ENCODE results near the gene ARHGAP19. TPM values are rescaled to one million over a fixed set of nuclear protein-coding genes. Genes with fewer than 3 reads are reported as not detected.

ARHGAP19 gene, protein sequence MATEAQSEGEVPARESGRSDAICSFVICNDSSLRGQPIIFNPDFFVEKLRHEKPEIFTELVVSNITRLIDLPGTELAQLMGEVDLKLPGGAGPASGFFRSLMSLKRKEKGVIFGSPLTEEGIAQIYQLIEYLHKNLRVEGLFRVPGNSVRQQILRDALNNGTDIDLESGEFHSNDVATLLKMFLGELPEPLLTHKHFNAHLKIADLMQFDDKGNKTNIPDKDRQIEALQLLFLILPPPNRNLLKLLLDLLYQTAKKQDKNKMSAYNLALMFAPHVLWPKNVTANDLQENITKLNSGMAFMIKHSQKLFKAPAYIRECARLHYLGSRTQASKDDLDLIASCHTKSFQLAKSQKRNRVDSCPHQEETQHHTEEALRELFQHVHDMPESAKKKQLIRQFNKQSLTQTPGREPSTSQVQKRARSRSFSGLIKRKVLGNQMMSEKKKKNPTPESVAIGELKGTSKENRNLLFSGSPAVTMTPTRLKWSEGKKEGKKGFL
- 32.1 and 33.4 TPM in 2 replicates for total RNA-seq (2021; fragmentation: NEBNext Ultra II Directional; extraction: Animal tissue kit (Norgen Biotek cat#: 25700))
- polyA plus RNA-seq (2011; rRNA removed), result 9.5 and 13.3 TPM in 2 replicates
- 19.2 TPM for polyA plus RNA-seq (2011; cell fraction: cytosol; rRNA removed)
- polyA plus RNA-seq (2011; cell fraction: nucleus; rRNA removed), result 9.8 TPM
- 16.8 to 21.9 TPM (median 18.8 TPM) in 4 replicates for polyA plus RNA-seq (2012, experiment 1 of 2)
- polyA plus RNA-seq (2012, experiment 2 of 2), result 2.7 TPM
- polyA plus RNA-seq (2013, experiment 1 of 2), result 15.0 TPM
- 17.4 TPM for polyA plus RNA-seq (2013, experiment 2 of 2)
- 20.2 and 23.3 TPM in 2 replicates for polyA minus RNA-seq (2011; rRNA and poly(A)+ RNA removed)
- 16.4 TPM for polyA minus RNA-seq (2011; cell fraction: cytosol; rRNA and poly(A)+ RNA removed)
- 11.4 TPM for polyA minus RNA-seq (2011; cell fraction: nucleus; rRNA and poly(A)+ RNA removed)
- long read RNA-seq, experiment 1, full-length matches to known transcripts, result 1 of 17 reads
- long read RNA-seq, experiment 1, partial matches to known transcripts, result 2 of 17 reads
- long read RNA-seq, experiment 1, other reads (novel, unspliced or antisense), result 14 of 17 reads
- long read RNA-seq, experiment 2, full-length matches to known transcripts, result 2 of 3 reads
- long read RNA-seq, experiment 2, partial matches to known transcripts, result 0 of 3 reads
- long read RNA-seq, experiment 2, other reads (novel, unspliced or antisense), result 1 of 3 reads

DNA sequence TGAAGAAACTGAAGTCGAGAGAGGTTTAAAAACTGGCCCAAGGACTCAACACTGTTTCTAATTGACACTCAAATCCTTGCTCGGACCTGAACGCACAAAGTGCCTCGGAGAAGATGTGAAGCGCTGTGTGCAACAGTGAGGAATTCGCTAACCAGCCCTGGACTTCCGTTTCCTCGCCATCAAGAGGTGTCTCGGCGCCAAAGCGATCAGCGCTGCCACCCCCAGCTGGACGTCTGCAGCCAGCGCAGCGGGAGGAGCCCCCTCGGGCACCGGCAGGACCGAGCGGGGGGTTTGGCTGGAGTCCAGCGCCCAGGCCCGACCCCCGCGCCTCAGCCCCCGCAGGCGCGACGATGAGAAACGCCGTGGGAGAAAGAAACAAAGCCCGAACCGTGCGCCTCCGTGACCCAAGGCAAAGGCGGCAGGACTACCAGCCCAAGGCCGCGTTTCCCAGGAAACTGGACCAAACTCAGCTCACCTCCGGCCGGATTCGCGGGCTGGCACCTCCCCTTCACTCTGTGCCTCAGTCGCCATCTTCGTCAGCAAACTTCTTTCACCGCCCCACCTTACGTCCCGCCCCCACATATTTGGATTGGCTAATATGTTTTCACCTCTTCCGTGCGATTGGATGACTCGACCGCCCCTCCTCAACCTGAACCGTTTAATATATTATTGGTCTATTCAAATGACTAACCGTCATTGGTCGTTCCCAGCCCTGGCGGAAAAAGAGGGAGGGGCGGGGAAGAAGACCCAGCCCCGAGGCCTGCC is at the start of gene ARHGAP19:
Gene ARHGAP19, minus strand, starts transcription at position 541 of the 765 bp plus-strand sequence. Its CDS starts 10 bp downstream, at position 531.
- no peaks in the 10 kb centered on the region; the same call in 1 of the 2 replicates for H3K79me1 ChIP-seq (ENCODE audit: low read depth, low read length)
- H2BK120ac ChIP-seq (replicated peaks; ENCODE audit: low read depth, low read length), result no peak within 1 kb of the TSS
- 2% methylated on average over 48 of the region's 55 CpGs; no CpG with 5 or more reads in 1 of the 2 experiments for WGBS, 2 experiments (ENCODE audit: extremely low coverage in 1 of 2, insufficient coverage in 1 of 2, insufficient read length in 1 of 2, insufficient replicate concordance in 2 of 2, low coverage in 1 of 2, low lambda C conversion rate in 2 of 2, missing lambda C conversion rate in 1 of 2)
- H3K18ac ChIP-seq (ENCODE audit: extremely low read depth, low read length), result peak within 1 kb of the TSS; percentile 86
- peak within 1 kb of the TSS; percentile 93 for H3K27ac ChIP-seq (ENCODE audit: low read depth, low read length)
- peak within 1 kb of the TSS; percentile 92; the same call in 1 of the 2 replicates for H2BK5ac ChIP-seq (ENCODE audit: low read depth, low read length)
- no peak within 1 kb of the TSS; the same call in 1 of the 2 replicates for H2AK5ac ChIP-seq (ENCODE audit: low read depth, low read length)
- H3K4ac ChIP-seq (replicated peaks; ENCODE audit: insufficient read length, low read depth, low read length), result no peak within 1 kb of the TSS
- peak within 1 kb of the TSS; percentile 11; the same call in 1 of the 2 replicates for H2BK12ac ChIP-seq (ENCODE audit: low read depth, low read length)
- no peak within 1 kb of the TSS for H2BK20ac ChIP-seq (ENCODE audit: low read length)
- H3K4me1 ChIP-seq (replicated peaks in 1 of 4; ENCODE audit: control insufficient read depth in 3 of 4, insufficient read depth in 4 of 4, low read length in 3 of 4), result peaks cover 0 to 4% (median under 1%) of the 10 kb centered on the region in 4 experiments; a peak in 3 of 7 replicates
- no peak within 1 kb of the TSS for H3K23ac ChIP-seq (ENCODE audit: insufficient read length)
- H4K5ac ChIP-seq (ENCODE audit: insufficient read length, low read depth, low read length), result peak within 1 kb of the TSS; percentile 67
- H4K91ac ChIP-seq (replicated peaks; ENCODE audit: insufficient read length, low read length), result no peak within 1 kb of the TSS
- ChIA-PET POLR2A (ENCODE audit: partially characterized antibody) (interaction anchor here (0.7 to 3.4 kb wide), 10 partner anchors 12 to 109 kb away, joined by 3 to 32 read pairs (median 4); partner anchors contain the start of genes FRAT1, FRAT2 and RRP12), CTCF (ENCODE audit: partially characterized antibody) (interaction anchor here (1.2 to 1.5 kb wide), 4 partner anchors 10 to 64 kb away, joined by 3 to 12 read pairs (median 3); no protein-coding TSS in a partner anchor)
- H3K4me2 ChIP-seq (ENCODE audit: insufficient read depth in 1 of 2, low read depth in 2 of 2, low read length in 2 of 2), result peak within 1 kb of the TSS; percentile 48 to 82
- peaks cover 0 to 3% (median under 1%) of the 10 kb centered on the region in 4 experiments; a peak in 2 of 8 replicates for H3K36me3 ChIP-seq (ENCODE audit: control insufficient read depth in 2 of 4, insufficient read depth in 4 of 4, low read length in 3 of 4)
- peaks cover 0 to 23% of the 10 kb centered on the region in 2 experiments; a peak in 2 of 4 replicates for H3K79me2 ChIP-seq (ENCODE audit: control insufficient read depth in 1 of 2, insufficient read depth in 2 of 2, low read length in 2 of 2)
- no peaks in the 10 kb centered on the region for H3K27me3 ChIP-seq (replicated peaks in 1 of 4; ENCODE audit: control insufficient read depth in 3 of 4, extremely low read depth in 1 of 4, insufficient read depth in 3 of 4, low read length in 3 of 4)
- DNase-seq (ENCODE audit: low read depth in 1 of 2, low spot score in 2 of 2), result peak; percentile 92 to 93
- H3K4me3 ChIP-seq (ENCODE audit: extremely low read depth in 1 of 4, insufficient read depth in 2 of 4, low read depth in 3 of 4, low read length in 4 of 4), result peak within 1 kb of the TSS; percentile 64 to 89 (median 84)
- peak within 1 kb of the TSS; percentile 70 to 90 (median 88) for H3K9ac ChIP-seq (replicated peaks in 1 of 4; ENCODE audit: extremely low read depth in 1 of 4, low read depth in 3 of 4, low read length in 3 of 4)
- 0 out of 2 replicates have a peak within 1 kb of the TSS, but pooled peaks have one; percentile 31 for H2BK15ac ChIP-seq (ENCODE audit: low read length)
- H2AFZ ChIP-seq (ENCODE audit: low read length), result peak within 1 kb of the TSS; percentile 44
- no peak within 1 kb of the TSS for H3K14ac ChIP-seq (ENCODE audit: insufficient read length)
- H4K20me1 ChIP-seq (replicated peaks in 1 of 2; ENCODE audit: control insufficient read depth in 1 of 2, insufficient read depth in 2 of 2, low read length in 2 of 2), result no peaks in the 10 kb centered on the region
- no peak within 1 kb of the TSS for H3K56ac ChIP-seq (replicated peaks; ENCODE audit: insufficient read length, low read depth, low read length)
- H3K23me2 ChIP-seq (ENCODE audit: low read depth, low read length), result peaks cover 4% of the 10 kb centered on the region
- peak; percentile 81 for FAIRE-seq
- H4K8ac ChIP-seq (ENCODE audit: extremely low read depth, insufficient read depth, low read length), result peak within 1 kb of the TSS; percentile 89; the same call in 1 of the 2 replicates
- H3K9me3 ChIP-seq (ENCODE audit: insufficient read depth in 2 of 2, low read depth in 1 of 2, low read length in 1 of 2), result no peaks in the 10 kb centered on the region
- TF ChIP-seq GTF2F1 (IDR thresholded peaks at IDR 0.05; ENCODE audit: borderline replicate concordance, low read depth, low read length) (no peak), CHD2 (IDR thresholded peaks at IDR 0.05; ENCODE audit: low read length) (peak; percentile 92), SAP30 (IDR thresholded peaks at IDR 0.05; ENCODE audit: insufficient read depth, insufficient replicate concordance, low read length) (peak; percentile 53), BACH1 (IDR thresholded peaks at IDR 0.05; ENCODE audit: low read length) (no peak), SP1 (IDR thresholded peaks at IDR 0.05; ENCODE audit: low read depth, low read length) (peak; percentile 98)
